GM04503 (cell line): ENCODE data around the gene TMEM63A.

Source experiments
- DNase-seq: peaks from one replicate; pipeline ENCODE4 v3.0.0-alpha.2; 2012; ENCODE audit warnings: low read depth

The TMEM63A gene

GRCh38 chr1:225866061-225866837, 15.9 kb downstream of the TMEM63A start:
- no peak for DNase-seq

GRCh38 chr1:225865514-225865913, 16.7 kb downstream of the TMEM63A start:
- no peak for DNase-seq

- DNase-seq: no peak
Observed at GRCh38 chr1:225863167-225863566, 19.0 kb downstream of the TMEM63A start.

- no peak for DNase-seq
Observed at GRCh38 chr1:225862581-225862950, 19.6 kb downstream of the TMEM63A start.

GRCh38 chr1:225861834-225862580, 20.2 kb downstream of the TMEM63A start:
- DNase-seq: no peak

GRCh38 chr1:225860876-225861441, 21.2 kb downstream of the TMEM63A start:
- DNase-seq: no peak

GRCh38 chr1:225860107-225860506, 22.1 kb downstream of the TMEM63A start:
- no peak for DNase-seq

- no peak for DNase-seq
Observed at GRCh38 chr1:225859151-225859550, 23.0 kb downstream of the TMEM63A start.

GRCh38 chr1:225857256-225857655, 24.9 kb downstream of the TMEM63A start:
- no peak for DNase-seq

- DNase-seq: no peak
Observed at GRCh38 chr1:225855503-225856300, 26.5 kb downstream of the TMEM63A start.

- no peak for DNase-seq
Observed at GRCh38 chr1:225853441-225853840, 28.7 kb downstream of the TMEM63A start.

- DNase-seq: no peak
Observed at GRCh38 chr1:225852413-225853124, 29.6 kb downstream of the TMEM63A start.

- no peak for DNase-seq
Observed at GRCh38 chr1:225851805-225852204, 30.4 kb downstream of the TMEM63A start.

- DNase-seq: no peak
Observed at GRCh38 chr1:225850370-225850769, 31.8 kb downstream of the TMEM63A start.

- DNase-seq: no peak
Observed at GRCh38 chr1:225849925-225850324, 32.3 kb downstream of the TMEM63A start.

- DNase-seq: no peak
Observed at GRCh38 chr1:225848030-225848955, 33.9 kb downstream of the TMEM63A start.

GRCh38 chr1:225847610-225848009, 34.6 kb downstream of the TMEM63A start:
- no peak for DNase-seq

GRCh38 chr1:225846331-225847310, 35.6 kb downstream of the TMEM63A start:
- DNase-seq: no peak

GRCh38 chr1:225845571-225846259, 36.5 kb downstream of the TMEM63A start:
- no peak for DNase-seq
